SH-SY5Y (cell line): Measurements from ENCODE around the gene UBAC2.

ENCODE experiments used
- GATA2 ChIP-seq: IDR thresholded peaks from 2 replicates; pipeline ENCODE4 v1.6.1; 2011; ENCODE audit warnings: mild to moderate bottlenecking, low read depth, low read length
- GATA3 ChIP-seq: IDR thresholded peaks from 2 replicates; pipeline ENCODE4 v1.6.1; 2011; ENCODE audit warnings: low read depth, mild to moderate bottlenecking, low read length, moderate library complexity

GRCh38 chr13:99185606-99186005, 15.0 kb upstream of the UBAC2 start:
- no peak for TF ChIP-seq GATA3
- TF ChIP-seq GATA2, result no peak
